Stimulated activated CD4-positive, alpha-beta T cell treated with anti-CD3 and anti-CD28 coated beads, Interleukin-1b, Interleukin-23, amount 100 ng/mL, for 1 hour (primary cell): ENCODE measurements around the gene ZSWIM4.
"Not testable (repeated sequence)": the region's sequence is repeated elsewhere in the genome, so short reads cannot be mapped to it uniquely, and the experiment has no call there.

Experiments
- DNase-seq, 2 donors: peaks; one replicate each; pipeline ENCODE4 v3.0.0-alpha.2; 2020; ENCODE audit warnings: low read depth in 2 of 2

ZSWIM4 gene

GRCh38 chr19:13794757-13795589, at the start of gene ZSWIM4:
TSS of gene ZSWIM4 (plus strand) at chr19:13795443. CDS start at chr19:13795649, 206 bp downstream.
- DNase-seq = peak; percentile 82

GRCh38 chr19:13747098-13747453, 48.2 kb upstream of the ZSWIM4 start:
- no peak for DNase-seq

- no peak for DNase-seq
Measured at GRCh38 chr19:13748169-13748828, 46.9 kb upstream of the ZSWIM4 start.

GRCh38 chr19:13751436-13751835, 43.8 kb upstream of the ZSWIM4 start:
- DNase-seq = no peak

GRCh38 chr19:13753622-13754021, 41.6 kb upstream of the ZSWIM4 start:
- not testable (repeated sequence) for DNase-seq

GRCh38 chr19:13756210-13756609, 39.0 kb upstream of the ZSWIM4 start:
- no peak for DNase-seq

GRCh38 chr19:13757805-13758772, 37.2 kb upstream of the ZSWIM4 start:
- no peak for DNase-seq

- no peak for DNase-seq
Measured at GRCh38 chr19:13758795-13759194, 36.4 kb upstream of the ZSWIM4 start.

- DNase-seq = no peak
Measured at GRCh38 chr19:13761423-13761822, 33.8 kb upstream of the ZSWIM4 start.

GRCh38 chr19:13762635-13763235, 32.5 kb upstream of the ZSWIM4 start:
- DNase-seq = no peak

GRCh38 chr19:13763265-13763664, 32.0 kb upstream of the ZSWIM4 start:
- no peak for DNase-seq

GRCh38 chr19:13764101-13764807, 31.0 kb upstream of the ZSWIM4 start, which contains the start of gene MRI1:
TSS of gene MRI1 (plus strand) at chr19:13764522. CDS start at chr19:13764589, 67 bp downstream.
- DNase-seq = peak in 1 of 2 donors; percentile 52

GRCh38 chr19:13764821-13765394, 30.3 kb upstream of the ZSWIM4 start:
- no peak for DNase-seq

- no peak for DNase-seq
Measured at GRCh38 chr19:13765395-13766094, 29.7 kb upstream of the ZSWIM4 start.

- DNase-seq = no peak
Measured at GRCh38 chr19:13766095-13766481, 29.2 kb upstream of the ZSWIM4 start.

GRCh38 chr19:13768510-13768909, 26.7 kb upstream of the ZSWIM4 start:
- no peak for DNase-seq

- no peak for DNase-seq
Measured at GRCh38 chr19:13770013-13770635, 25.1 kb upstream of the ZSWIM4 start.

GRCh38 chr19:13774217-13775191, 20.7 kb upstream of the ZSWIM4 start, which contains the start of gene C19orf53:
TSS of gene C19orf53 (plus strand) at chr19:13774456. CDS start at chr19:13774478, 22 bp downstream.
- DNase-seq = peak; percentile 64 to 65
